ENCODE measurements around the gene POC1B. TPM values are rescaled to one million over a fixed set of nuclear protein-coding genes. Genes with fewer than 3 reads are reported as not detected.

POC1B gene
- total RNA-seq, 2 donors from 2014 or later, result 18.3 to 35.8 TPM

DNA sequence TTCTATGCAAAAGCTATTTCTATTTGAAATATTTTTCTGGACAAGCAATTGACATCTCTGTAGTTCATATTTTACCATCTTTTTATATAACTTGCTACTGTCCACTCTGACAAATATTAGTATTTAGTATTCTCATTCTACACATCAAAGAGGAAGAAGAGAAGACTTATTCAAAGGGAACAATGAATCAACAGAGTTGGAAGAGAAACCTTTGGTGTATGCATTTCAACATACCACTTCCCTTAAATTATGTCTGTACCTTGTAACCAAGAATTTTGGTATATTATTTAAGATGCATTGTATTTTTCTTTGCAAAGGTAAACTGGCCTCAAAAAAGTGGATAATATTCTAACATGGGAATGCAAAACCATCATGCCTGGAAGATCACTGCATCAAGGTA, 101.5 kb downstream of the POC1B start:
- DNase-seq (ENCODE audit: low spot score in 2 of 2), result no peak
- H3K9me3 Mint-ChIP-seq, result no peaks in the 10 kb centered on the region
- no peaks in the 10 kb centered on the region for H3K36me3 Mint-ChIP-seq
- ATAC-seq, result no peak
- no peak overlapping the region for H3K27ac Mint-ChIP-seq

DNA sequence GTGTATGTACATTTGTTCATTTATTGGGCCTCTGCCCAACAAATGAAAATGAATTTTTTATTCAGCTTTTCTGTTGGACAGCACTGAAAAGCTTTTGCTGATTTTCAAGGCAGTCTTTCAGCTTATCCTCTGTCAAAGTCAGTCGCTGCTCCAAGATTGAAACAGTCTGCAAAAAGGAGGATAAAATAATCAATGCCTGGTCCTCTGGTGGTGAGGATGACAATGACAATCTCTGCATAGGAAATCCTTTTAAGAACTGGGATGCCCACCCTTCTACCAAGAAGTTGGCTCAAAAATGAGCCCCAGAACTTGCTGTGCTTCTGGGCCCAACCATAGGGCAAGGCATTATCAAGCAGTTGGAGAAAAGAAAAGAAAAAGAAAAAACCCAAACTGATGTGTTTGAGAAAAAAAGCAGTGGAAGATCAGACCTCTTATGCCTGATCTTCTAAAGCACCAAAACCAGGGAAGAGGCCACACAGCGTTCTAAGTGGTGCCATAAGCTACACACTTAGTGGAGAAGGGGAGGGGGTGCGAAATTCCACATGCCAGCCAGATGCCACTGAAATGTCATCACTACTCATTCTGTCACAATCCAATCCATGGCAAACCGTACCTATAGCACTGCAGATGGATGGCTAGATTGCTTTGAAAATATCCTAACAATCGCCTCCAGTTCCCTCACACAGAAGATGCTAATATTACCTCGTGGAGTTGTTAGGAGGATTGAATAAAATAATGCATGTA, 104.6 kb downstream of the POC1B start:
- DNase-seq (ENCODE audit: low spot score in 2 of 2) (no peak), ATAC-seq (no peak)
- no peaks in the 10 kb centered on the region for H3K9me3 Mint-ChIP-seq
- no peak overlapping the region for H3K27ac Mint-ChIP-seq
- no peaks in the 10 kb centered on the region for H3K36me3 Mint-ChIP-seq

DNA sequence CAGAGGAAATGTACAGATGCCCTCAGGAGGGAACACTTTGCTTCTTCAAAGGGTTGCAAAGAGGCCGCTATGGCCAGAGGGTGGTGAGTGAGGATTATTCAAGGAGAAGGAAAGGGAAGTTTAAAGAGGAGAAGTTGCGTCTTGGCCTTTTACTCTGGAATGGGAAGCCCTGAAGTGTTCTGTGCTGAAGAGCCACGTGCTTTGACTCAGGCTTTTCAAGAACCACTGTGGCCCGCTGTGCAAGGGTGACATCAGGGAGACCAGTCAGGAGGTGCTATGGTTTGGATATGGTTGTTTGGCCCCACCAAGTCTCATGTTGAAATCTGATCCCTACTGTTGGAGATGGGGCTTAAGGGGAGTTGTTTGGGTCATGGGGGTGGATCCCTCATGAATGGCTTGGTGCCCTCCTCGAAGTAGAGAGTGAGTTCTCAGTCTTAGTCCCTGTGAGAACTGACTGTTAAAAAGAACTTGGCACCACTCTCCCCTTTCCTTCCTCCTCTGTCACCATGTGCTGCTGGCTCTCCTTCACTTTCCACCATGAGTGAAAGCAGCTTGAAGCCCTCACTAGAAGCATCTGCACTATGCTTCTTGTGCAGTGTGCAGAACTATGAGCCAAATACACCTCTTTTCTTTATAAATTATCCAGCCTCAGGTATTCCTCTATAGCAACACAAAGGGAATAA, 107.5 kb downstream of the POC1B start:
- Mint-ChIP-seq H3K9me3 (no peaks in the 10 kb centered on the region), H3K27ac (no peak overlapping the region), H3K36me3 (no peaks in the 10 kb centered on the region)
- ATAC-seq (no peak), DNase-seq (ENCODE audit: low spot score in 2 of 2) (no peak)

DNA sequence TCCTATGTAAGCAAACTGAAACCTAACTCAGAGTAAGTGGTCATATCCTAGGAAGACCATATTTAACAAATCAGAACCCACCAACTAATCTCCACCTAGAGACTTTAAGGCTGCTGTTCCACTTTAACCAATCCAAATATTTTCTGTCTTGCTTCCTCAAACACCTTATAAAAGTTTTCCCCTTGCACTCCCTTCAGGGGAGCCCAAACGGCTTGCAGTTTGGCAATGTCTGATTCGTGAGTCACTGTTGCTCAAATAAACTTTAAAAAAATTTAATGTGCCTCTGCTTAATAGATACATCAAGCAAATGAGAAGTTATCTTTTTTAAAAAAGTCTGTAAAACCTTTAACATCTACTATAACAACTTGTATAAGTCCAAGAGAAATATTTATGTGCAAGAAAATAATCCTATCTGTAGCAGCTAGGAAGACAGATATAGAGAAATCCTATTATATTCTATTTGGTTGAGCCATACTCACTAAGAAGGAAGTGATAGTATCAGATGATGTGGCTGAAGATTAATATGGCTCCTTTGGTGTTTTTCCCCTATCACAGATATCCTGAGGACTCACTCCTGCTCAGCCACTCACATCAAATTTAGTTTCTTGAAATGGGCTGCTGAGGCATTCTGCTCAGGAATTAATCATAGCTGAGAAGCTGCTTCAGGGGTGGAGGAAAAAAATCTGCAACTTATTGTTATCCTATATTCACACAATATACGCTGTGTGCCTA, 108.4 kb downstream of the POC1B start:
- DNase-seq (ENCODE audit: low spot score in 2 of 2), result no peak
- Mint-ChIP-seq H3K9me3 (no peaks in the 10 kb centered on the region), H3K27ac (peak overlapping the region in 1 of 2 donors; percentile 48), H3K36me3 (no peaks in the 10 kb centered on the region)
- ATAC-seq, result no peak

DNA sequence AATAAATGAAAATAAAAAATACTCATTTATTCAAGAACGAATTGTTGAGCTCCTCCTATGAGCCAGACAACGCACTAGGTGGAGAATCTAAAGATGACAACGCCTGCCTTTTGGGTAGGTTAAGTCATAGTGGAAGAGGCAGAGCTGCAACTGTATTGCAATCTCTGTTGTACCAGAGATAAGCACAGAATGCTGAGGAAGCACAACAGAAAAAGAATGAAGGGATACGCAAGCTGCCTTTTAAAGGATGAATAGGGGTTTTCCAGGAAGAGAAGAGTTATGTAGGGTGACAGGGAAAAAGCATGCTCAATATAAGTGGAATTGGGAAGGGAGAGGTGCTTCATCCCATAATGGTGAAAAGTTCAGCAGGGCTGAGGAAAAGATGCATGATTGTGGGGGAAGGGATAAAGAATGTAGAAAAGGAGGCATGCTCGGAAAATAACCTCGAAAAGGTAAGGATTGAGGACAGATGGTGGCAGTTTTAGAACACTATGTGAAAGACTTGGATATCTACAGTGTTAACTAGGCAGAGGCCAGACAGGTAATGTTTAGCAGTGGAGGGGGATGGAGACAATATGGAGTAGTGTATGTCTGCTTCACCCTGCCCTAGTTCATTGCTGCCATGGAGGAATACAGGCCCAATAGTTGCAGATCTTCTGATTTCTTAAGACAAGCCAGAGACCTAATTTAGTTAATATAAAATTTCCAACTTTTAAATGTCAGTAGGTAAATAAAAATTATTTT, 109.6 kb downstream of the POC1B start:
- no peaks in the 10 kb centered on the region for H3K36me3 Mint-ChIP-seq
- no peak for DNase-seq (ENCODE audit: low spot score in 2 of 2)
- H3K9me3 Mint-ChIP-seq, result no peaks in the 10 kb centered on the region
- ATAC-seq, result no peak
- no peak overlapping the region for H3K27ac Mint-ChIP-seq

DNA sequence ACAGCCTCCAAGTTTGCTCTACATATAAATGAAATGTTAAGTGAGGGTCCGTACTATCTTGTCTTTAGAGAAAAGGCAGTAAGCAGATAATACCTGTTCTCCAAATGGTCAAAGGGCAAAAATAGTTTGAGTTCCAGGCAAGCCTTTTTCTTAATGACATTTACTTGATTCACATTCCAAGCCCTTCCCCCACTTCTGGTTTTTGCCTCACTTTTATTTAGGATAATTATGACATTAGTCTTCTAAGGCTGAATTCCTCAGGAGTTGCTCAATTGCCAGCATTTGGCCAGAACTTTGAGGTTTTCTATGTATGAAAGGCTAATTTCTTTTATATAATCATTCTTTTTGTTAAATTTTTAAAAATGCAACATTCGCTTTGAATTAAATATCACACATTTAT, 111.0 kb downstream of the POC1B start:
- no peak for DNase-seq (ENCODE audit: low spot score in 2 of 2)
- H3K9me3 Mint-ChIP-seq, result no peaks in the 10 kb centered on the region
- no peak for ATAC-seq
- no peak overlapping the region for H3K27ac Mint-ChIP-seq
- peaks cover under 1 to 3% of the 10 kb centered on the region in 2 donors for H3K36me3 Mint-ChIP-seq

DNA sequence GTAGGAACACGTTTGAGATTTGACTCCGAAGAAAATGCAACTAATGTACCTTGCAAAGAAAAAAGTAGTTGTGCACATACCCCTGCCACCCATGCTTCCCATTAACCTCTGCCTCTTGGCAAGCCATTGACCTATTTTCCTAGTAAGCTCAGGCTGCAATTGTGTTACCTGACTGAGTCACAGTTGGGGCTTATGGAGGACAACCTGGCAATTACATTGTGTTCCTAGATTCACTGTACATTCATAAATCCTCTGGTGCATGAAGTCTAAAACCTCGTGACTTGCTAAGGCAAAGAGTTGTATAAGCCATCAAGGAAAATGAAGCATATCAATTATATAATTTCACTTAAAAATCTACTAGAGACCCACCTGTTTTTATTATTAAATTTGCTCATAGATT, 111.5 kb downstream of the POC1B start:
- Mint-ChIP-seq H3K36me3 (peaks cover 6 to 8% of the 10 kb centered on the region in 2 donors), H3K9me3 (peaks cover 0 to 4% of the 10 kb centered on the region in 2 donors), H3K27ac (no peak overlapping the region)
- DNase-seq (ENCODE audit: low spot score in 2 of 2) (no peak), ATAC-seq (no peak)

DNA sequence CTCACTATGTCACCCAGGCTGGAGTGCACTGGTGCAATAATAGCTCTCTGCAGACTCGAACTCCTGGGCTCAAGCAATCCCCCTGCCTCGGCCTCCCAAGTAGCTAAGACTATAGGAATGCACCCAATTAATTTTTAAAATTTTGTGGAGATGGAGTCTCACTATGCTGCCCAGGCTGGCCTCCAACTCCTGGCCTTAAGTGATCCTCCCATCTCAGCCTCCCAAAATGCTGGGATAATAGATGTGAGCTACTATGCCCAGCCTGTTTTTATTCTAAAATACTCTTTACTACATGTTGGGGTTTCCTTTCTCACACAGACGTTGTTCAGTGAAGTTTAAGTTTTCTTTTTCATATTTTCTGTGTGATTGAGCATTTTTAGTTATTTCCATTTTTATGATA, 112.6 kb downstream of the POC1B start:
- peaks cover 0 to 7% of the 10 kb centered on the region in 2 donors for H3K9me3 Mint-ChIP-seq
- no peak overlapping the region for H3K27ac Mint-ChIP-seq
- ATAC-seq (no peak), DNase-seq (ENCODE audit: low spot score in 2 of 2) (no peak)
- peaks cover 7 to 15% of the 10 kb centered on the region in 2 donors for H3K36me3 Mint-ChIP-seq

DNA sequence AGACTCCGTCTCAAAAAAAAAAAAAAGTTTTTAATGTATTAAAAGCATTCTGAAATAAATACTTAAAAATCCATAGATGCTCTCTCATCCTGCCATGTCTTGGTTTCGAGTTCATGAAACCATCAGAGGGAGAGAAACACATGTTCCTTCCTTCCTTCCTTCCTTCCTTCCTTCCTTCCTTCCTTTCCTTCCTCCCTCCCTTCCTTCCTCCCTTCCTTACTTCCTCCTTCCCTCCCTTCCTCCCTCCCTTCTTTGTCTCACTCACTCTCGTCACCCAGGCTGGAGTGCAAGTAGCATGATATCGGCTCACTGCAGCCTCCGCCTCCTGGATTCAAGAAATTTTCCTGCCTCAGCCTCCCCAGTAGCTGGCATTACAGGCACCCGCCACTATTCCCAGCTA, 113.2 kb downstream of the POC1B start:
- Mint-ChIP-seq H3K9me3 (peaks cover 0 to 7% of the 10 kb centered on the region in 2 donors), H3K36me3 (peaks cover 7 to 15% of the 10 kb centered on the region in 2 donors), H3K27ac (no peak overlapping the region)
- ATAC-seq, result no peak
- DNase-seq (ENCODE audit: low spot score in 2 of 2), result no peak

DNA sequence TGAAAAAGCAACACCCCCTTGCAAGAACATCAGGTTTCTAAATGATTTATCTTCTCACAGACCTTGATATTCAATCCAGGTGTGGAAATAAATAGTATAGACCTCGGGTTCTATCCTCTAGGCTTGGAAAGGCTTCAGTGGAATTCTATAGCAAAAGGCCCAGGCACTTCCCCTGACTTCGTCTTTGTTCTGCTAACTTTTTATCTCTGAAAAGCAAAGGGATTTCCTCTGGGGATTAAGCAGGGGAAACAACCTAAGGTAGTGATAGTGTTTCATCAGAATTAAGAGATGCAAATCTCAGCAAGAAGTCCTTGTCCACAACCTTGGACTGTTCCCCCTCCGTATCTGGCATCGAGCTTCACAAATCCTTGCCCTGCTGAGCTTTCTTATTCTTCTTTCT, 114.0 kb downstream of the POC1B start:
- ATAC-seq (no peak), DNase-seq (ENCODE audit: low spot score in 2 of 2) (no peak)
- Mint-ChIP-seq H3K9me3 (peaks cover 0 to 7% of the 10 kb centered on the region in 2 donors), H3K36me3 (peaks cover 7 to 15% of the 10 kb centered on the region in 2 donors), H3K27ac (no peak overlapping the region)

DNA sequence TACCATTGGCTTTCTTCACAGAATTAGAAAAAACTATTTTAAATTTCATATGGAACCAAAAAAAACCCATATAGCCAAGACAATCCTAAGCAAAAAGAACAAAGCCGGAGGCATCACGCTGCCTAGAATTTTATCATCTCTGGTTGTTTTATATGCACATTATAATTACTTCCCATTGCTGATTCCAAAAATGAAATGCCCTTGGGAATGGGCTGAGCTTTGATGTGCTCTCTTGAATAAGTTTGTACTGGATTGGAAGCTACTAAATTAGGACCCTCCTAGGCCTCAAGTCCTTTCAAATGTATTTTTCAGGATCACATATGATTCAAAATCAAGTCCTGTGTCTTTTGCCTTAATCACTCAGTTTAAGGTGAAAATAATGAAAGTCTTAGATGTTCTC, 114.6 kb downstream of the POC1B start:
- no peak for ATAC-seq
- no peak for DNase-seq (ENCODE audit: low spot score in 2 of 2)
- Mint-ChIP-seq H3K27ac (no peak overlapping the region), H3K9me3 (peaks cover 0 to 7% of the 10 kb centered on the region in 2 donors), H3K36me3 (peaks cover 7 to 15% of the 10 kb centered on the region in 2 donors)

DNA sequence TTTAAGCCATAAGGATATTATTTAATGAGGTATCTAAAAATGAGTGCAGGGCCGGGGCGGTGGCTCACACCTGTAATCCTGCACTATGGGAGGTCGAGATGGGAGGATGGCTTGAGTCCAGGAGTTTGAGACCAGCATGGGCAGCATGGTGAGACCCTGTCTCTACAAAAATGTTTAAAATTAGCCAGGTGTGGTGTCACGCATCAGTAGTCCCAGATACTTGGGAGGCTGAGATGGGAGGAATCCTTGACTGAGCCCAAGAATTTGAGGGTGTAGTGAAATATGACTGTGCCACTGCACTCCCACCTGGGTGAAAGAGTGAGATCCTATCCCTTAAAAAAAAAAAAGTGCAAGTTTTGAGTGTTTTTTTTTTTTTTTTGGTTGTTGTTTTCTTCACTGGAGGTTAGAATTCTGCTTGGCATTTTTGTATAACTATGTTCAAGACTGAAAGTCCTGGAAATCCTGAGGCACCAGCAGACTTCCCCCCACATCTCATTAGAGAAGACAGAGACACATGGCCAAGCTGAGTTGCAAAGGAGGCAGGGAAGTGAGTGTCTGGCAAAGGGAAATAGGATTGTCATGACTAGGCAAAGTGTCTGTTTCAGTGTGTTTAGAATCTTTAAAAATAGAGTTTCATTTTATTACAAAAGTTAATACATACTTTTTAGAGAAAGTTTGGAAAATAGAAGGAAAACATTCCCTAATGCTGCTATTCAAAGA, 120.1 kb downstream of the POC1B start:
- ATAC-seq, result no peak
- H3K36me3 Mint-ChIP-seq, result peaks cover 13 to 15% of the 10 kb centered on the region in 2 donors
- DNase-seq (ENCODE audit: low spot score in 2 of 2), result no peak
- peaks cover 0 to 17% of the 10 kb centered on the region in 2 donors for H3K9me3 Mint-ChIP-seq
- H3K27ac Mint-ChIP-seq, result no peak overlapping the region

DNA sequence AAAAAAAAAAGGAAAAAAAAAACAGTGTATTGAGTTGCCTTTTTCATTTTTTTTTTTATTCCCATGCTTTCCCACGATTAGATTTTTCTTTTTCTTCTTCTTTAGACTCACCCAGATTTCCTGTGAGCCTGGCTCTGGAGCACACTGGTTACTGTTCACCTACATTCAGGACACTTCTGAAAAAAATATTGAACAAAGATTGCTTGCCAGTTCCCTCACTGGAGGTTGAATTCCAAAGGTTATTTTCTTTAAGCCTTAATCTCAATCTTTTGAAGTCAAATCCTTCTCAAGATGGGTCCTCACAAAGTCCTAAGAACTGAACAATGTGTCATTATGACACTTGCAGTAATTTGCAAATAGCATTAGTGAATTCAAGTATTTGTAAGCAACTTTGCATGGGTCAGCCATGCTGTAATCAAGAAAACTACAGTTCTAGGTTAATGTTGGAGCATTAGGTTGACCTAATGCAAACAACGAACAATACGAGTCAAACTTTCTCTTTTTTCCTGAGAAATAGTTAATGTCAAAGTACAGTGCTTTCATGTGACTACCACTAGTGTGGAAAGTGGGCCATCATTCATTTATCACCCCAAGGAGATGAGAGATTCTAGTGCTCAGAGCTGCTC, 124.3 kb downstream of the POC1B start:
- Mint-ChIP-seq H3K27ac (no peak overlapping the region), H3K9me3 (peaks cover 0 to 18% of the 10 kb centered on the region in 2 donors), H3K36me3 (peaks cover 0 to 10% of the 10 kb centered on the region in 2 donors)
- DNase-seq (ENCODE audit: low spot score in 2 of 2) (no peak), ATAC-seq (no peak)

DNA sequence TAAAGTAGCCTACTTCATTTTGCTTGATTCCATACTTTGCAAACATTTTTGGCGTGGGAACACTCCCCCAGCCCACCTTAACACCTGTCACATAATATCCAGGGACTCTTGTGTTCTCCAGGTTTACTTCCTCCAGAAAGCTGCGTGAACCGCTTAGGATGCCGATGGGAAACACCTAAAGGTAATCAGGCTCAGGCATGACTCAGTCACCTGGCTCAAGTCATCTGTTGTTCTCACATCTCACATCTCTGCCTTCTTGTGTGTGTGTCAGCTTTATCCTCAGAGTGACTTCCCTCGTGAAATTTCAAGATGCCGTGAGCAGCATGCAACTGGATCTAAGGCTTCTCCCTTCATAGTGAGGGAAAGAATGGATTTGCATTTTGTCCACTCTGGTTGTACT, 125.4 kb downstream of the POC1B start:
- Mint-ChIP-seq H3K9me3 (peaks cover 0 to 18% of the 10 kb centered on the region in 2 donors), H3K36me3 (peaks cover 0 to 10% of the 10 kb centered on the region in 2 donors), H3K27ac (no peak overlapping the region)
- ATAC-seq, result no peak
- no peak for DNase-seq (ENCODE audit: low spot score in 2 of 2)

DNA sequence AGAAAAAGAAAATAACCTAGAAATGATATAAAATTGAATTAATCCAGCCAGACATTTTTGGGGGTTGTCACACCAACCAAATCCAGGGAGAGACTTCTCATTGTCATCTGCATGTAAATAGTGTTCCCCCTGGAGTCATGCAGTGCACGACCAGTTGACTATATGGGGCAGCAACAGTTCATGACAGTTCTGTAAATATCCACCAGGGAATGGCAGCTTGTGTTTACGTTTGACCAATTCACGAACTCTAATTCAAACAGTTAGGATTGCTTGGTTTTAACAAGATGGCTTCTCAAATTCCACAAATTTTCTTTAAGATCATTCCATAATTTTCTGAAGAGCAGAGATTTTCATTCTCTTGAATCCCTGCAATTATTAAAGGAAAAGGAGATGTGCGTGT, 130.1 kb downstream of the POC1B start:
- peaks cover 0 to 12% of the 10 kb centered on the region in 2 donors for H3K36me3 Mint-ChIP-seq
- H3K9me3 Mint-ChIP-seq, result peaks cover 0 to 8% of the 10 kb centered on the region in 2 donors
- ATAC-seq, result no peak
- DNase-seq (ENCODE audit: low spot score in 2 of 2), result no peak
- no peak overlapping the region for H3K27ac Mint-ChIP-seq
